K562 (cell line): ENCODE data around the gene CEP131. TPM values are rescaled to one million over a fixed set of nuclear protein-coding genes. Genes with fewer than 3 reads are reported as not detected.

Experiments
- CTBP1 ChIP-seq: fragments of 450-650 bp; IDR thresholded peaks from 2 replicates; pipeline ENCODE4 v1.6.1; 2016; ENCODE audit warnings: borderline replicate concordance
- EGR1 ChIP-seq: fragments of 450-650 bp; conservative IDR thresholded peaks from 2 replicates; pipeline ENCODE4 v1.6.1; 2017; ENCODE audit warnings: mild to moderate bottlenecking
- FIP1L1 ChIP-seq: fragments of 200-400 bp; formaldehyde crosslinking; IDR thresholded peaks from 2 replicates; pipeline ENCODE4 v1.6.1; 2018; ENCODE audit warnings: mild to moderate bottlenecking, low read depth, low read length; ENCODE audit not compliant: poor library complexity, severe bottlenecking
- SMARCA4 ChIP-seq: fragments of 450-650 bp; IDR thresholded peaks from 2 replicates; pipeline ENCODE4 v1.6.1; 2016
- SMC3 ChIP-seq: conservative IDR thresholded peaks from 2 replicates; pipeline ENCODE4 v1.6.1; 2011; ENCODE audit warnings: low read depth, low read length, improper control_type of control experiment; ENCODE audit not compliant: insufficient read depth
- SRF ChIP-seq, 2 experiments: fragments of 250-450, 450-650 bp in 1 of 2; sonication (Bioruptor Pico) in 1 of 2; sonication (generic) in 1 of 2; formaldehyde crosslinking; IDR thresholded peaks; 2 replicates each; pipeline versions ENCODE4 v1.5.0 to v1.5.1; 2020 to 2022; ENCODE audit warnings: mild to moderate bottlenecking in 1 of 2, missing genetic modification reagents in 1 of 2
- STAG1 ChIP-seq: sonication (generic); formaldehyde crosslinking; IDR thresholded peaks from 2 replicates; pipeline ENCODE4 v1.5.0; 2020; ENCODE audit warnings: missing genetic modification reagents, borderline replicate concordance
- VEZF1 ChIP-seq: fragments of 200-800 bp; sonication (Bioruptor generic); IDR thresholded peaks from 2 replicates; pipeline ENCODE4 v1.6.1; 2017; ENCODE audit warnings: missing genetic modification characterization, missing compliant biosample characterization
- YY1 ChIP-seq, 3 experiments: IDR thresholded peaks; 2 replicates each; pipeline ENCODE4 v1.6.1; 2011; ENCODE audit warnings: low read length in 2 of 3, mild to moderate bottlenecking in 2 of 3, moderate library complexity in 2 of 3, borderline replicate concordance in 1 of 3, control low read depth in 1 of 3, low read depth in 1 of 3; ENCODE audit not compliant: insufficient read depth in 3 of 3, insufficient replicate concordance in 2 of 3, control insufficient read depth in 1 of 3, insufficient read length in 1 of 3; ENCODE audit errors: extremely low read depth in 1 of 3
- ZBTB7A ChIP-seq: IDR thresholded peaks from 2 replicates; pipeline ENCODE4 v1.6.1; 2011; ENCODE audit warnings: low read depth, mild to moderate bottlenecking, low read length, moderate library complexity, borderline replicate concordance; ENCODE audit not compliant: control insufficient read depth
- ZFP36 ChIP-seq: fragments of 150-350 bp; IDR thresholded peaks from 2 replicates; pipeline ENCODE4 v1.6.1; 2018; ENCODE audit warnings: low read length, low read depth; ENCODE audit not compliant: partially characterized antibody
- ZNF436 ChIP-seq: fragments of 250-450, 450-650 bp; sonication (Bioruptor Pico); formaldehyde crosslinking; IDR thresholded peaks from 2 replicates; pipeline ENCODE4 v1.7.0; 2020; ENCODE audit warnings: mild to moderate bottlenecking
- ZNF583 ChIP-seq: fragments of 250-450 bp; sonication (Bioruptor Pico); IDR thresholded peaks from 2 replicates; pipeline ENCODE4 v1.4.0; 2020
- polyA plus RNA-seq, 8 experiments: library from polyadenylated mRNA; depleted of rRNA in 4 of 8; stranded (reverse) in 5 of 8; unstranded in 3 of 8; fragments of >200 nt; fragmentation: Nextera tagmentation in 2 of 8; fragmentation: Illumina TruSeq in 1 of 8; extraction: Ambion mirVana in 2 of 8; extraction: Trizol in 1 of 8; gene quantifications; 2 replicates each; pipeline versions ENCODE4 v1.2.1 to v1.2.3, GENCODE V29; 2011 to 2014; ENCODE audit warnings: inconsistent platforms in 1 of 8, missing spikeins in 1 of 8
- total RNA-seq, 7 experiments: library from RNA; depleted of rRNA in 6 of 7; stranded (reverse); fragments of >200 nt in 6 of 7; fragmentation: Illumina TruSeq in 2 of 7; extraction: Trizol in 2 of 7; gene quantifications; 2 replicates each; pipeline versions ENCODE4 v1.2.1 to v1.2.3, GENCODE V29; 2011 to 2021; ENCODE audit warnings: low replicate concordance in 1 of 7
- TF ChIP-seq, protein P1 (sequence below), 3 experiments: IDR thresholded peaks in 2 of 3; conservative IDR thresholded peaks in 1 of 3; 2 replicates each; pipeline ENCODE4 v1.5.1; 2011 to 2012; ENCODE audit warnings: low read length in 3 of 3, mild to moderate bottlenecking in 3 of 3, control low read depth in 2 of 3, improper control_type of control experiment in 1 of 3, inconsistent platforms in 1 of 3, low read depth in 1 of 3, mixed read lengths in 1 of 3, moderate library complexity in 1 of 3; ENCODE audit not compliant: insufficient read depth in 2 of 3
- TF ChIP-seq, protein P2 (sequence below): IDR thresholded peaks from 2 replicates; pipeline ENCODE4 v1.6.1; 2011; ENCODE audit warnings: borderline replicate concordance, low read depth, mild to moderate bottlenecking, moderate library complexity, low read length; ENCODE audit not compliant: insufficient read depth, poor library complexity, severe bottlenecking

The CEP131 gene
- total and polyA plus RNA-seq, 9 of the 15 experiments (the other 6 are each of a cell fraction or from before 2014, with no cell fraction given), result 0.24 to 21.2 (median 2.3) TPM

DNA sequence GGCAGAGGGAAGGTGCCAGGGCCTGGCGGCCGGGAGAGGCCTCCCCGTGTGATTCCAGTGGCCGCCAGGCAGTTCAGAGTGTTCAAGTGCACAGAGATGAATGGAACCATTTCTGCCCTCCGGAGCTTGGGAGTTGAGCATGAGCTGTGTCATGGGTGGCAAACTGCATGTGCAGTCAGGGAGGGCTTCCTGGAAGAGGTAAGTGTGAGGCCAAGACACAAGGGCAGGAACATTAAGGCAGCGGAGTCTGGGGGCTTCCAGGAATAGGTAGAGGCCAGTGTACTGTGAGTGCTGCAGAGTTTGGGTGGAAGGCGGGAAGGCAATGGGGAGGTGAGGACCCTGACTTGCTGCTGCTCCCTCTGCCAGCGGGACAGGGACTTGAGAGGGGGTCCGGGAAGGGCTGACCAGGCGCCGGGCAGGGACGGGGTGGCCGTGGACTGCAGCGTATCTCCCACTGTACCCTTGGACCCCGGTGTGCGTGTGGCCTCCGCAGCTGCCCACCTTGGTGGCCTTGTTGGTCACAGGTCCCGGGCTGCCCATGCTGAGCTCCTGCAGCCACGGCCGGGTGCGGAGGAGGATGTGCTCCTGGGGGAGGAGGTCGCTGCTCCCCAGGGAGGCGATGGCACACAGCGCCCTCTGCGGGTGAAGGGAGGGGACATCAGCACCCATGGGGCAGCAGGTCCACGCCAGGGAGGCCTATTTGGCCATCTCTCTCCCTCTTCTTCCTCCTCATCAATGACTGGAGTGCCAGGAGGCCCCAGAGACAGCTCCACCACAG is 7.5 kb upstream of the CEP131 start (continued):
- TF ChIP-seq SRF (CRISPR knock-in tag; IDR thresholded peaks at IDR 0.05) (peak in 1 of 2 experiments; percentile 85; a peak in 1 of 4 replicates), SMARCA4 (no peak), VEZF1 (CRISPR knock-in tag) (peak; percentile 32; the same call in 1 of the 2 replicates), ZNF583 (CRISPR knock-in tag) (no peak), FIP1L1 (peak; percentile 58), SMC3 (peak; percentile 79), ZBTB7A (peak; percentile 63; the same call in 1 of the 2 replicates), ZFP36 (peak; percentile 98), ZNF436 (CRISPR knock-in tag) (peak; percentile 72), EGR1 (peak; percentile 74), STAG1 (CRISPR knock-in tag) (peak; percentile 57; the same call in 1 of the 2 replicates), CTBP1 (0 out of 2 replicates have a peak, but pooled peaks have one; percentile 42), YY1 (IDR thresholded peaks at IDR 0.05; ENCODE audit: borderline replicate concordance in 1 of 3, control insufficient read depth in 1 of 3, extremely low read depth in 1 of 3, insufficient read depth in 3 of 3, insufficient read length in 1 of 3, insufficient replicate concordance in 2 of 3, low read depth in 1 of 3, low read length in 2 of 3) (peak in 1 of 3 experiments; percentile 12)
- TF ChIP-seq, protein P1, sequence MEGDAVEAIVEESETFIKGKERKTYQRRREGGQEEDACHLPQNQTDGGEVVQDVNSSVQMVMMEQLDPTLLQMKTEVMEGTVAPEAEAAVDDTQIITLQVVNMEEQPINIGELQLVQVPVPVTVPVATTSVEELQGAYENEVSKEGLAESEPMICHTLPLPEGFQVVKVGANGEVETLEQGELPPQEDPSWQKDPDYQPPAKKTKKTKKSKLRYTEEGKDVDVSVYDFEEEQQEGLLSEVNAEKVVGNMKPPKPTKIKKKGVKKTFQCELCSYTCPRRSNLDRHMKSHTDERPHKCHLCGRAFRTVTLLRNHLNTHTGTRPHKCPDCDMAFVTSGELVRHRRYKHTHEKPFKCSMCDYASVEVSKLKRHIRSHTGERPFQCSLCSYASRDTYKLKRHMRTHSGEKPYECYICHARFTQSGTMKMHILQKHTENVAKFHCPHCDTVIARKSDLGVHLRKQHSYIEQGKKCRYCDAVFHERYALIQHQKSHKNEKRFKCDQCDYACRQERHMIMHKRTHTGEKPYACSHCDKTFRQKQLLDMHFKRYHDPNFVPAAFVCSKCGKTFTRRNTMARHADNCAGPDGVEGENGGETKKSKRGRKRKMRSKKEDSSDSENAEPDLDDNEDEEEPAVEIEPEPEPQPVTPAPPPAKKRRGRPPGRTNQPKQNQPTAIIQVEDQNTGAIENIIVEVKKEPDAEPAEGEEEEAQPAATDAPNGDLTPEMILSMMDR (IDR thresholded peaks at IDR 0.05 in 2 of 3, conservative IDR thresholded peaks at IDR 0.05 in 1 of 3; ENCODE audit: insufficient read depth in 2 of 3, low read depth in 1 of 3, low read length in 3 of 3), result peak; percentile 86 to 93 (median 88)
- TF ChIP-seq, protein P2, sequence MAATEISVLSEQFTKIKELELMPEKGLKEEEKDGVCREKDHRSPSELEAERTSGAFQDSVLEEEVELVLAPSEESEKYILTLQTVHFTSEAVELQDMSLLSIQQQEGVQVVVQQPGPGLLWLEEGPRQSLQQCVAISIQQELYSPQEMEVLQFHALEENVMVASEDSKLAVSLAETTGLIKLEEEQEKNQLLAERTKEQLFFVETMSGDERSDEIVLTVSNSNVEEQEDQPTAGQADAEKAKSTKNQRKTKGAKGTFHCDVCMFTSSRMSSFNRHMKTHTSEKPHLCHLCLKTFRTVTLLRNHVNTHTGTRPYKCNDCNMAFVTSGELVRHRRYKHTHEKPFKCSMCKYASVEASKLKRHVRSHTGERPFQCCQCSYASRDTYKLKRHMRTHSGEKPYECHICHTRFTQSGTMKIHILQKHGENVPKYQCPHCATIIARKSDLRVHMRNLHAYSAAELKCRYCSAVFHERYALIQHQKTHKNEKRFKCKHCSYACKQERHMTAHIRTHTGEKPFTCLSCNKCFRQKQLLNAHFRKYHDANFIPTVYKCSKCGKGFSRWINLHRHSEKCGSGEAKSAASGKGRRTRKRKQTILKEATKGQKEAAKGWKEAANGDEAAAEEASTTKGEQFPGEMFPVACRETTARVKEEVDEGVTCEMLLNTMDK, result peak; percentile 57
- TF ChIP-seq, all 486 proteins: peak for 29
